WTC11 (cell line): ENCODE results near the gene TTC7B. TPM values are rescaled to one million over a fixed set of nuclear protein-coding genes. Genes with fewer than 3 reads are reported as not detected.

Source experiments
- ATAC-seq: fragments of 200-7000 bp; cut with Tn5 transposase; 2 replicates; pipeline ENCODE4 v1.10.0; 2021; ENCODE audit warnings: mild to moderate bottlenecking, moderate library complexity
- CTCF ChIA-PET: fragments of 300-600 bp; sonication (Branson Sonifier 250); formaldehyde crosslinking; loops from one replicate; lab custom pipeline; 2021; ENCODE audit warnings: antibody characterized with exemption; lab: Charles Lee
- POLR2A ChIA-PET: fragments of 350-600 bp; sonication (Branson Sonifier 250); formaldehyde crosslinking; loops from one replicate; lab custom pipeline; 2021; ENCODE audit warnings: antibody characterized with exemption; lab: Charles Lee
- DNase-seq: peaks from one replicate; pipeline ENCODE4 v3.0.0; 2021; ENCODE audit warnings: low spot score
- H3K27ac Mint-ChIP-seq: 2 replicates; pipeline ENCODE4 v1.8.0; 2021; ENCODE audit warnings: mixed read lengths
- H3K27me3 Mint-ChIP-seq: 2 replicates; pipeline ENCODE4 v1.8.0; 2021; ENCODE audit warnings: low read depth, mild to moderate bottlenecking, moderate library complexity, mixed read lengths
- H3K36me3 Mint-ChIP-seq: 2 replicates; pipeline ENCODE4 v1.8.0; 2021; ENCODE audit warnings: mixed read lengths
- H3K4me1 Mint-ChIP-seq: 2 replicates; pipeline ENCODE4 v1.8.0; 2022; ENCODE audit warnings: mixed read lengths
- H3K4me3 Mint-ChIP-seq: 2 replicates; pipeline ENCODE4 v1.8.0; 2021; ENCODE audit warnings: mild to moderate bottlenecking, moderate library complexity, mixed read lengths
- H3K9me3 Mint-ChIP-seq: 2 replicates; pipeline ENCODE4 v1.8.0; 2021; ENCODE audit warnings: mixed read lengths
- CBFB ChIP-seq: sonication (generic); formaldehyde crosslinking; IDR thresholded peaks from 2 replicates; pipeline ENCODE4 v1.8.1; 2022; ENCODE audit warnings: mild to moderate bottlenecking, low read depth, missing genetic modification reagents
- SP1 ChIP-seq: sonication (generic); formaldehyde crosslinking; conservative IDR thresholded peaks from 2 replicates; pipeline ENCODE4 v1.8.1; 2022; ENCODE audit warnings: missing genetic modification reagents
- TEAD1 ChIP-seq: sonication (generic); formaldehyde crosslinking; IDR thresholded peaks from 2 replicates; pipeline ENCODE4 v1.8.0; 2022; ENCODE audit warnings: mild to moderate bottlenecking, missing genetic modification reagents
- TP53 ChIP-seq: sonication (generic); formaldehyde crosslinking; IDR thresholded peaks from 2 replicates; pipeline ENCODE4 v1.8.1; 2023; ENCODE audit warnings: mild to moderate bottlenecking, missing genetic modification reagents
- total RNA-seq: library from RNA; stranded (reverse); gene quantifications from 3 replicates; pipeline ENCODE4 v1.2.3, GENCODE V29; 2021
- TF ChIP-seq, protein P1 (sequence below): sonication (generic); formaldehyde crosslinking; IDR thresholded peaks from 2 replicates; pipeline ENCODE4 v1.8.0; 2023; ENCODE audit warnings: mild to moderate bottlenecking, missing genetic modification reagents
- TF ChIP-seq, protein P2 (sequence below): sonication (generic); formaldehyde crosslinking; IDR thresholded peaks from 2 replicates; pipeline ENCODE4 v1.8.0; 2022; ENCODE audit warnings: missing genetic modification reagents
- TF ChIP-seq, protein P3 (sequence below): sonication (generic); formaldehyde crosslinking; IDR thresholded peaks from 2 replicates; pipeline ENCODE4 v1.8.1; 2023; ENCODE audit warnings: mild to moderate bottlenecking, missing genetic modification reagents
- TF ChIP-seq, protein P4 (sequence below): fragments of 250-450 bp; sonication (Bioruptor Pico); conservative IDR thresholded peaks from 2 replicates; pipeline ENCODE4 v1.9.0; 2021; ENCODE audit warnings: mild to moderate bottlenecking
- TF ChIP-seq, protein P5 (sequence below): sonication (generic); formaldehyde crosslinking; IDR thresholded peaks from 2 replicates; pipeline ENCODE4 v1.8.1; 2023; ENCODE audit warnings: mild to moderate bottlenecking, missing genetic modification reagents, moderate library complexity
- TF ChIP-seq, protein P6 (sequence below): sonication (generic); formaldehyde crosslinking; IDR thresholded peaks from 2 replicates; pipeline ENCODE4 v1.8.0; 2022; ENCODE audit warnings: mild to moderate bottlenecking, missing genetic modification reagents

Gene TTC7B
- total RNA-seq, 1 experiment from 2014 or later = 27.6 TPM

DNA sequence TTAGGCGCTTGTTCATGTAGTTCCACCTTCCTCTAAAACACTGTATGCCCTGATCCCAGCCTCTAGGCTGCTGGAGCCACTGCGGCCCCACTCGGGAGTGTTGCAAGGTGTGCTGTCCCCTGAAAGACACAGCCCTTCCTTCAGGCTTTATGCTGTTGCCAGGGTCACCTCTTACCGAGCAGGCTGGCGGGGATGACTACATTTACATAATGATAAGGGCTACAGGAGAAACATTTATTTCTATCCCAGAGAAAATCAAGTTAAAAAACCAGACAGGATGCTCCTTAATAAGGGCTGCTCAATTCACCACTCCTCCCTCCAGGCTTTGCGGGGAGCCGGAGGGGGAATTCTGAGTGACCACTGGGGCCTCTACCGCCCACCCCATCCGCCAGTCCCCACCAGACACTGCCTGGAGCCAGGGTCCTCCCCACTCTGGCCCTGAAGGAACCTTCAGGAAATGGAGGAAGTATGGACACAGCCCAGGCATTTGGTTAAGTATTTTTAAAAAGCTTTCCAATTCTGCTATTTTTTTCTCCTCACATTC, 200.6 kb downstream of the TTC7B start (continued):
- TF ChIP-seq, protein P1, sequence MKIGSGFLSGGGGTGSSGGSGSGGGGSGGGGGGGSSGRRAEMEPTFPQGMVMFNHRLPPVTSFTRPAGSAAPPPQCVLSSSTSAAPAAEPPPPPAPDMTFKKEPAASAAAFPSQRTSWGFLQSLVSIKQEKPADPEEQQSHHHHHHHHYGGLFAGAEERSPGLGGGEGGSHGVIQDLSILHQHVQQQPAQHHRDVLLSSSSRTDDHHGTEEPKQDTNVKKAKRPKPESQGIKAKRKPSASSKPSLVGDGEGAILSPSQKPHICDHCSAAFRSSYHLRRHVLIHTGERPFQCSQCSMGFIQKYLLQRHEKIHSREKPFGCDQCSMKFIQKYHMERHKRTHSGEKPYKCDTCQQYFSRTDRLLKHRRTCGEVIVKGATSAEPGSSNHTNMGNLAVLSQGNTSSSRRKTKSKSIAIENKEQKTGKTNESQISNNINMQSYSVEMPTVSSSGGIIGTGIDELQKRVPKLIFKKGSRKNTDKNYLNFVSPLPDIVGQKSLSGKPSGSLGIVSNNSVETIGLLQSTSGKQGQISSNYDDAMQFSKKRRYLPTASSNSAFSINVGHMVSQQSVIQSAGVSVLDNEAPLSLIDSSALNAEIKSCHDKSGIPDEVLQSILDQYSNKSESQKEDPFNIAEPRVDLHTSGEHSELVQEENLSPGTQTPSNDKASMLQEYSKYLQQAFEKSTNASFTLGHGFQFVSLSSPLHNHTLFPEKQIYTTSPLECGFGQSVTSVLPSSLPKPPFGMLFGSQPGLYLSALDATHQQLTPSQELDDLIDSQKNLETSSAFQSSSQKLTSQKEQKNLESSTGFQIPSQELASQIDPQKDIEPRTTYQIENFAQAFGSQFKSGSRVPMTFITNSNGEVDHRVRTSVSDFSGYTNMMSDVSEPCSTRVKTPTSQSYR (CRISPR knock-in tag) = no peak

DNA sequence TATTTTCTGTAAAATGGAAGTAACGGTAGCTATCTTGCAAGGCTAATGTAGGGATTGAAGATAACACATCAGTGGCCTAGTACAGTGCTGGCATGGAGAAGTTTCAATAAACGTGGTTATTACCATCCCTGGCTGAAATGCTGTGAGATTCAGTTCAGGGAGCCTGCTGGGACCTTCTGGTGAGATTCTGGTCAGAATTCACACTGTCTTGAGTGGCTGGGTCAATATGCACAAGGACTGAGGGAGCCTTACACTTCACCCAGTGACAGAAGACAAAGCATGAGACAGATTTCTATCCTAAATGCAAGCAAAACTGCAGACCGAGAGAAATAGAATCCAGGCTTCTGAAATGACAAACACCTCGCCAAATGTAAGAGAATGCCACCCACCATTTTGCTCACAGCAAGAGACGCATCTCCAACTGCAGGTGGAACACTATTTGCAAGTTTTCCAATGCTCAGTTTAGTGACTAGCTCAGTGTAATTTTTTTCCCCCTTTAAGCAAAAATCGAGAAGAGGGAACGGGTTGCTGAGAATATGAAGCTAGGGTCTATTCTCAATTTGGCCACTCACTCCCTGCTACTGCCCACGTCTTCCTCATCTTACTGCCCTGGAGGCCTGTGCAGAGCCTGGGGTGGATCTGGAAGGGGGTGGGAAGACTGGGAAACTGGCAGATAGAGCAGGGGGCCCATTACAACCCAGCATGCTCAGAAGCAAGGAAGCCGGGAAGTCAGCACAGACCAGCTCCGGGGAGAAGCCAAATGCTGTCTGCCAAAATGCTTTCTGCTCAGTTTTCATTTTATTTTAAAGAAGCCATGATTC, 201.3 kb downstream of the TTC7B start:
- CTCF ChIA-PET = no interaction called here
- Mint-ChIP-seq H3K36me3 (no peaks in the 10 kb centered on the region), H3K27me3 (no peaks in the 10 kb centered on the region), H3K4me1 (peaks cover 25% of the 10 kb centered on the region), H3K9me3 (no peaks in the 10 kb centered on the region), H3K4me3 (no peak overlapping the region), H3K27ac (no peak overlapping the region)
- no peak for TF ChIP-seq TP53 (CRISPR knock-in tag)
- TF ChIP-seq, protein P2, sequence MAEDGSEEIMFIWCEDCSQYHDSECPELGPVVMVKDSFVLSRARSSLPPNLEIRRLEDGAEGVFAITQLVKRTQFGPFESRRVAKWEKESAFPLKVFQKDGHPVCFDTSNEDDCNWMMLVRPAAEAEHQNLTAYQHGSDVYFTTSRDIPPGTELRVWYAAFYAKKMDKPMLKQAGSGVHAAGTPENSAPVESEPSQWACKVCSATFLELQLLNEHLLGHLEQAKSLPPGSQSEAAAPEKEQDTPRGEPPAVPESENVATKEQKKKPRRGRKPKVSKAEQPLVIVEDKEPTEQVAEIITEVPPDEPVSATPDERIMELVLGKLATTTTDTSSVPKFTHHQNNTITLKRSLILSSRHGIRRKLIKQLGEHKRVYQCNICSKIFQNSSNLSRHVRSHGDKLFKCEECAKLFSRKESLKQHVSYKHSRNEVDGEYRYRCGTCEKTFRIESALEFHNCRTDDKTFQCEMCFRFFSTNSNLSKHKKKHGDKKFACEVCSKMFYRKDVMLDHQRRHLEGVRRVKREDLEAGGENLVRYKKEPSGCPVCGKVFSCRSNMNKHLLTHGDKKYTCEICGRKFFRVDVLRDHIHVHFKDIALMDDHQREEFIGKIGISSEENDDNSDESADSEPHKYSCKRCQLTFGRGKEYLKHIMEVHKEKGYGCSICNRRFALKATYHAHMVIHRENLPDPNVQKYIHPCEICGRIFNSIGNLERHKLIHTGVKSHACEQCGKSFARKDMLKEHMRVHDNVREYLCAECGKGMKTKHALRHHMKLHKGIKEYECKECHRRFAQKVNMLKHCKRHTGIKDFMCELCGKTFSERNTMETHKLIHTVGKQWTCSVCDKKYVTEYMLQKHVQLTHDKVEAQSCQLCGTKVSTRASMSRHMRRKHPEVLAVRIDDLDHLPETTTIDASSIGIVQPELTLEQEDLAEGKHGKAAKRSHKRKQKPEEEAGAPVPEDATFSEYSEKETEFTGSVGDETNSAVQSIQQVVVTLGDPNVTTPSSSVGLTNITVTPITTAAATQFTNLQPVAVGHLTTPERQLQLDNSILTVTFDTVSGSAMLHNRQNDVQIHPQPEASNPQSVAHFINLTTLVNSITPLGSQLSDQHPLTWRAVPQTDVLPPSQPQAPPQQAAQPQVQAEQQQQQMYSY (CRISPR knock-in tag) = 0 out of 2 replicates have a peak, but pooled peaks have one; percentile 41
- TF ChIP-seq, protein P3, sequence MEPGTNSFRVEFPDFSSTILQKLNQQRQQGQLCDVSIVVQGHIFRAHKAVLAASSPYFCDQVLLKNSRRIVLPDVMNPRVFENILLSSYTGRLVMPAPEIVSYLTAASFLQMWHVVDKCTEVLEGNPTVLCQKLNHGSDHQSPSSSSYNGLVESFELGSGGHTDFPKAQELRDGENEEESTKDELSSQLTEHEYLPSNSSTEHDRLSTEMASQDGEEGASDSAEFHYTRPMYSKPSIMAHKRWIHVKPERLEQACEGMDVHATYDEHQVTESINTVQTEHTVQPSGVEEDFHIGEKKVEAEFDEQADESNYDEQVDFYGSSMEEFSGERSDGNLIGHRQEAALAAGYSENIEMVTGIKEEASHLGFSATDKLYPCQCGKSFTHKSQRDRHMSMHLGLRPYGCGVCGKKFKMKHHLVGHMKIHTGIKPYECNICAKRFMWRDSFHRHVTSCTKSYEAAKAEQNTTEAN (CRISPR knock-in tag) = no peak
- POLR2A ChIA-PET = interaction anchor here (0.6 kb wide), 1 partner anchor 1094 kb away, joined by 3 read pairs; no protein-coding TSS in a partner anchor
- DNase-seq (no peak), ATAC-seq (peak; percentile 50)

DNA sequence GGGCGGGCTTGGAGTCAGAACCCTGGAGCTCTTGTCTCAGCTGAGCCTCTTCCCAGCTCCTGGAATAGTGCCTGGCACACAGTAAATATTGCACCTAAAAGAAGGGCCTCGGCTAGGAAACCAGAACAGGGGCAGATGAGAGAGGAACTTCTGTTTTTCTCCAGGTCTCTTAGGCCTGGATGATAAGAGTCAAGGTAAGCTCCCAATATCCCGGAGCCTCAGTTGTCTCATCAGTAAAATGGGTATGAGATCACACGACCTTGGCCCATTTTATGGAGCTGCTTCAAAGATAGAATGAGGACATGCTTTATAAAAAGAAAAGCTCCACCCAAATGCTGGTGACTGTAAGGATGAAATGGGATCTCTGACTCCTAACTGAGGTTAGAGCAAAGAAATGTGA, 202.2 kb downstream of the TTC7B start:
- ATAC-seq (no peak), DNase-seq (no peak)
- H3K27ac Mint-ChIP-seq = no peak overlapping the region
- H3K9me3 Mint-ChIP-seq = no peaks in the 10 kb centered on the region
- no peaks in the 10 kb centered on the region for H3K27me3 Mint-ChIP-seq
- H3K4me3 Mint-ChIP-seq = no peak overlapping the region
- no peaks in the 10 kb centered on the region for H3K36me3 Mint-ChIP-seq
- H3K4me1 Mint-ChIP-seq = peaks cover 25% of the 10 kb centered on the region
- TF ChIP-seq, protein P4, sequence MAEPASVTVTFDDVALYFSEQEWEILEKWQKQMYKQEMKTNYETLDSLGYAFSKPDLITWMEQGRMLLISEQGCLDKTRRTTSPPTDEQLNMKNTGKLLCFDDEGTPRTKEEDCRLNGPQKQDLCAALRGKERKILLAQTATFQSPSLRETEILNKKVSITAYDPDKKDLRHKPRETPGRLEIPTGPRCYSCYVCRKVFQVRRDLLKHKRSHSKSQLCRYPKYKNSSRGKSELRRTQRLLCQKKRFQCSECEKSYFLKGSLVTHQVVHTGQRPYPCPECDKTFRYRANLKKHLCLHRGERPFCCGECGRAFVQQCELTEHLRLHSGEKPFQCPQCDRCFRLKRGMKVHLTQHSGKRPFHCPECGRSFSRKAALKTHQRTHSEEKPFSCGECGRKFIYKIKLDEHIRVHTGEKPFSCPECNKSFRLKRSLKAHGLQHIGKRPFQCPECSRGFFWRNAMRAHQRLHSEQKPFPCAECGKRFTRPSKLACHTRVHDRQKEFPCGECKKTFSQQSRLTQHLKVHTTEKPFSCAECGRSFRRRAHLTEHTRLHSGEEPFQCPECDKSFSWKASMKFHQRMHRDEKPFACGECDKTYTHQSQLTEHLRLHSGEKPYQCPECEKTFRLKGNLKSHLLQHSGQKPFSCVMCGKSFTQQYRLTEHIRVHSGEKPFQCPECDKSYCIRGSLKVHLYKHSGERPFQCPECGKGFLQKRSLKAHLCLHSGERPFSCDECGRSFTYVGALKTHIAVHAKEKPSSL (CRISPR knock-in tag) = no peak
- TF ChIP-seq, all 79 proteins: peak for 0
- POLR2A ChIA-PET = interaction anchor here (0.6 kb wide), 1 partner anchor 1095 kb away, joined by 3 read pairs; no protein-coding TSS in a partner anchor
- CTCF ChIA-PET = no interaction called here

DNA sequence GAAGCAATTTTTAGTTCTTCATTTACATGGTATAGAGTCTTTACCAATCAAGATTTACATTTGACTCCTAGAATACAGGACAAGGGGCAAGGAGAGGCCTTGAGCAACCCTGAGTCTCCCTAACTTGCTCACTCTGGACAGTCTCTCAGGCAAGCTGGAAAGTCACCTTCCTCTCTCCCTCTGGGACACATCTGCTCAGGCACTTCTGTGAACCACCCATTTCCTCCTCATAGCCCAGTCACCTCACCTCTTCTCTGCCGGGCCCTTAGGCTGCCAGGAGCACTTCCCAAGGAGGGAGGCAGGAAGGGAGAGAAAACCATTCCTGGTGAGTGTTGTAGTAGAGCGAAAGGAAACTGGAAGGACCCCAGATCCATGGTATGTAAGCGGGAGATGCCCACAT, 202.8 kb downstream of the TTC7B start:
- H3K36me3 Mint-ChIP-seq = no peaks in the 10 kb centered on the region
- peaks cover 31% of the 10 kb centered on the region for H3K4me1 Mint-ChIP-seq
- no peaks in the 10 kb centered on the region for H3K27me3 Mint-ChIP-seq
- ATAC-seq = no peak
- no peak for DNase-seq
- H3K9me3 Mint-ChIP-seq = no peaks in the 10 kb centered on the region
- POLR2A ChIA-PET = no interaction called here
- no peak overlapping the region for H3K27ac Mint-ChIP-seq
- CTCF ChIA-PET = interaction anchor here (1.2 kb wide), 1 partner anchor 83 kb away, joined by 4 read pairs; no protein-coding TSS in a partner anchor
- H3K4me3 Mint-ChIP-seq = no peak overlapping the region
- TF ChIP-seq, protein P5, sequence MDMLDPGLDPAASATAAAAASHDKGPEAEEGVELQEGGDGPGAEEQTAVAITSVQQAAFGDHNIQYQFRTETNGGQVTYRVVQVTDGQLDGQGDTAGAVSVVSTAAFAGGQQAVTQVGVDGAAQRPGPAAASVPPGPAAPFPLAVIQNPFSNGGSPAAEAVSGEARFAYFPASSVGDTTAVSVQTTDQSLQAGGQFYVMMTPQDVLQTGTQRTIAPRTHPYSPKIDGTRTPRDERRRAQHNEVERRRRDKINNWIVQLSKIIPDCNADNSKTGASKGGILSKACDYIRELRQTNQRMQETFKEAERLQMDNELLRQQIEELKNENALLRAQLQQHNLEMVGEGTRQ (CRISPR knock-in tag) = no peak
- TF ChIP-seq, protein P1 (CRISPR knock-in tag) = no peak
- no peak for TF ChIP-seq CBFB (CRISPR knock-in tag)
- TF ChIP-seq SP1 = no peak
- TF ChIP-seq, protein P6, sequence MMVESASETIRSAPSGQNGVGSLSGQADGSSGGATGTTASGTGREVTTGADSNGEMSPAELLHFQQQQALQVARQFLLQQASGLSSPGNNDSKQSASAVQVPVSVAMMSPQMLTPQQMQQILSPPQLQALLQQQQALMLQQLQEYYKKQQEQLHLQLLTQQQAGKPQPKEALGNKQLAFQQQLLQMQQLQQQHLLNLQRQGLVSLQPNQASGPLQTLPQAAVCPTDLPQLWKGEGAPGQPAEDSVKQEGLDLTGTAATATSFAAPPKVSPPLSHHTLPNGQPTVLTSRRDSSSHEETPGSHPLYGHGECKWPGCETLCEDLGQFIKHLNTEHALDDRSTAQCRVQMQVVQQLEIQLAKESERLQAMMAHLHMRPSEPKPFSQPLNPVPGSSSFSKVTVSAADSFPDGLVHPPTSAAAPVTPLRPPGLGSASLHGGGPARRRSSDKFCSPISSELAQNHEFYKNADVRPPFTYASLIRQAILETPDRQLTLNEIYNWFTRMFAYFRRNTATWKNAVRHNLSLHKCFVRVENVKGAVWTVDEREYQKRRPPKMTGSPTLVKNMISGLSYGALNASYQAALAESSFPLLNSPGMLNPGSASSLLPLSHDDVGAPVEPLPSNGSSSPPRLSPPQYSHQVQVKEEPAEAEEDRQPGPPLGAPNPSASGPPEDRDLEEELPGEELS (CRISPR knock-in tag) = no peak
- no peak for TF ChIP-seq TEAD1 (CRISPR knock-in tag)
